Raji (cell line): ENCODE data around the gene ZDHHC7.

Experiments used
- POLR2A ChIP-seq: IDR thresholded peaks from 2 replicates; pipeline ENCODE4 v1.6.1; 2011; ENCODE audit warnings: low read depth, low read length, control low read depth; ENCODE audit not compliant: insufficient read depth

Gene ZDHHC7

GRCh38 chr16:84929421-84930297 lies 81.7 kb downstream of the ZDHHC7 start:
- no peak for TF ChIP-seq POLR2A

DNA sequence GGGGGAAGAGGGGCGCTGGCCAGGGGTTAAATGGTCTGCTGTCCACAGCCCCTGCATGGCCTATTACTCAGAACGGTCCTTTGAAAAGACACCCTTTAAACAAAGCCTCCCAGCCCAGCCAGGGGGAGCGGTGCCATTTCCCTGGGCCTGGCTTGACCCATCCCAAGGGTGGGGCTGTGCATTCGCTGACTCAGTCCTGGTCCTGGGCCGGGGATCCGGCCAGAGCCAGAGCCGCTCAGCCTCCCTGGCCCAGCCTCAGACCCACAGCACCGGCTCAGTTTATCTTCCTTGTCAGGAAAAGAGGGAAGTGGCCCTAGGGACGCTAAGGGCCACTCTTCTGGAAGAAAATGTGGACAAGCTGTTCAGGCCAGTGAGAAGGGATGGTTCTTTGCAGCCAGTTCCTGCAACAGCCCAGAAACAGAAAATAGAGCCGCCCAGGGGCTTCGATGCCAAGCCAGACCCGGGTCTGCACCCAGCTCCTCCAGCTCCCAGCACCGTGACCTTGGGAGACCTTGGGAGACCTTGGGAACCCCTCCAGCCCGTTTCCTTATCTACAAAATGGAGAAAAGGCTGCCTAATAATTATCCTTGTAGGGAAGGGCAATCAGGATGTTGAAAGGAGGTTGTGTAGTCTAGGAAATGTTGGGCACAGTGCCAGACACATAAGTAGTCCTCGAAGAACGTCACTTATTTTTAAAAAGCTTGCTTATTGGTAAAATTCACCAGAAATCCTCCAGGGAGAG lies 82.5 kb downstream of the ZDHHC7 start:
- no peak for TF ChIP-seq POLR2A

GRCh38 chr16:84927621-84928591 lies 83.4 kb downstream of the ZDHHC7 start:
- TF ChIP-seq POLR2A, result no peak

GRCh38 chr16:84926462-84926861 lies 84.9 kb downstream of the ZDHHC7 start:
- TF ChIP-seq POLR2A, result no peak

DNA sequence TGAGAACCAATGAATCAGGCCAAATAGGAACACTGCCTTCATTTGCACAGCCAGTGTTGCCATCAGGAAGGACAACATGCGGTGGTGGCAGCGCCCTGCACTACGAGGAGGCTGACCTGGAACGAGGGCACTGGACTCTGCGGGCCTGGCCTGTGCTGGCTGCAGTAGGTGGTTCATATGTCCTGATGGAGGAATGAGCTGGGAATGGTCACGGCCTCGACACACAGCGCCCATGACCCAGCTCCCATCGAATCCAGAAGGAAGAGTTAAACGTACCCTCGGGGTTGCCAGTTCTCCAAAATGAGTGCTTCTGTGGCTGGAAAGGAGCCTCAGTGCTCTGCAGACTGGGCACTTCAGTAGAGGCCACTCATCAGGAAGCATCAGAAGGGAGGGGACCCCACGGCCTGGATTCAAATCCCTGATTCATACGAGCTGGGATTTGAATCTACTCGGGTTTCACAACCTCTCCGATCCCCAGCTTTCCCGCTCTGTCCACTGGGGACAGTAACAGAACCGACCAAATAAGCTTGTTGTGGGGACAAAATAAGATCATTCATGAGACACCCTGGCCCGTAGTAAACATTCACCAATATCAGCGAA lies 85.5 kb downstream of the ZDHHC7 start:
- no peak for TF ChIP-seq POLR2A

GRCh38 chr16:84925092-84925772 lies 86.1 kb downstream of the ZDHHC7 start:
- TF ChIP-seq POLR2A, result no peak

- no peak for TF ChIP-seq POLR2A
These were observed 86.8 kb downstream of the ZDHHC7 start for GRCh38 chr16:84924331-84925091.
